HPDE6-E6E7 (cell line): Measurements from ENCODE around the gene TRABD2B.
A peak's percentile ranks its signal among the peaks of the same experiment; 100 is the strongest.

Source experiments
- DNase-seq: peaks from one replicate; pipeline ENCODE4 v3.0.0; 2011; ENCODE audit warnings: missing footprints; ENCODE audit errors: extremely low spot score

Gene TRABD2B

GRCh38 chr1:47757226-47757975, 239.8 kb downstream of the TRABD2B start:
- DNase-seq: no peak

GRCh38 chr1:47756411-47756810, 240.8 kb downstream of the TRABD2B start:
- no peak for DNase-seq

- no peak for DNase-seq
Measured at GRCh38 chr1:47756006-47756405, 241.2 kb downstream of the TRABD2B start.

GRCh38 chr1:47755101-47755990, 241.8 kb downstream of the TRABD2B start:
- DNase-seq: no peak

GRCh38 chr1:47754221-47754620, 243.0 kb downstream of the TRABD2B start:
- no peak for DNase-seq

- no peak for DNase-seq
Measured at GRCh38 chr1:47753808-47754207, 243.4 kb downstream of the TRABD2B start.

GRCh38 chr1:47752559-47752958, 244.6 kb downstream of the TRABD2B start:
- no peak for DNase-seq

GRCh38 chr1:47751996-47752451, 245.2 kb downstream of the TRABD2B start:
- DNase-seq: no peak

- no peak for DNase-seq
Measured at GRCh38 chr1:47751193-47751592, 246.0 kb downstream of the TRABD2B start.

GRCh38 chr1:47745715-47746609, 251.2 kb downstream of the TRABD2B start:
- DNase-seq: no peak

GRCh38 chr1:47742890-47743760, 254.1 kb downstream of the TRABD2B start:
- no peak for DNase-seq

- peak; percentile 33 for DNase-seq
Measured at GRCh38 chr1:47738560-47739182, 258.5 kb downstream of the TRABD2B start.

- DNase-seq: no peak
Measured at GRCh38 chr1:47732489-47732888, 264.7 kb downstream of the TRABD2B start.

GRCh38 chr1:47731730-47732129, 265.5 kb downstream of the TRABD2B start:
- no peak for DNase-seq

- DNase-seq: no peak
Measured at GRCh38 chr1:47729685-47730084, 267.5 kb downstream of the TRABD2B start.

- no peak for DNase-seq
Measured at GRCh38 chr1:47727697-47728085, 269.5 kb downstream of the TRABD2B start.

GRCh38 chr1:47727051-47727696, 270.0 kb downstream of the TRABD2B start:
- no peak for DNase-seq

- peak; percentile 72 for DNase-seq
Measured at GRCh38 chr1:47725992-47726855, 271.0 kb downstream of the TRABD2B start.

GRCh38 chr1:47725511-47725991, 271.6 kb downstream of the TRABD2B start:
- no peak for DNase-seq
